Subcutaneous abdominal adipose tissue (tissue), 5 donors: ENCODE results near the gene TEX22.

Source experiments
- H3K27ac ChIP-seq: one replicate; pipeline ENCODE4 v1.7.0; 2013; ENCODE audit warnings: low read depth, mild to moderate bottlenecking, inconsistent platforms, low read length, moderate library complexity
- H3K27me3 ChIP-seq, 5 donors: one replicate each; pipeline ENCODE4 v1.7.0; 2013; ENCODE audit warnings: low read length in 5 of 5, inconsistent platforms in 1 of 5; ENCODE audit not compliant: control insufficient read depth in 5 of 5, insufficient read depth in 4 of 5
- H3K36me3 ChIP-seq, 5 donors: one replicate each; pipeline ENCODE4 v1.7.0; 2013; ENCODE audit warnings: low read length in 5 of 5; ENCODE audit not compliant: control insufficient read depth in 5 of 5, insufficient read depth in 5 of 5
- H3K4me1 ChIP-seq, 5 donors: one replicate each; pipeline ENCODE4 v1.7.0; 2013; ENCODE audit warnings: low read length in 5 of 5, mild to moderate bottlenecking in 3 of 5, moderate library complexity in 1 of 5; ENCODE audit not compliant: control insufficient read depth in 5 of 5, insufficient read depth in 5 of 5
- H3K4me3 ChIP-seq, 5 donors: one replicate each; pipeline ENCODE4 v1.7.0; 2013; ENCODE audit warnings: low read length in 5 of 5, low read depth in 1 of 5
- H3K9ac ChIP-seq, 5 donors: one replicate each; pipeline ENCODE4 v1.7.0; 2013; ENCODE audit warnings: low read length in 5 of 5, mild to moderate bottlenecking in 4 of 5, moderate library complexity in 3 of 5
- H3K9me3 ChIP-seq, 5 donors: one replicate each; pipeline ENCODE4 v1.7.0; 2013; ENCODE audit warnings: low read length in 5 of 5; ENCODE audit not compliant: control insufficient read depth in 5 of 5
- donor health status: healthy.
- donor health status: healthy.
- donor health status: healthy.
- donor health status: healthy.
- donor health status: healthy.

Gene TEX22

GRCh38 chr14:105412771-105413543 lies 14.6 kb downstream of the TEX22 start:
- no peak overlapping the region for H3K4me3 ChIP-seq
- no peaks in the 10 kb centered on the region for H3K36me3 ChIP-seq
- peaks cover 0 to 34% (median 29%) of the 10 kb centered on the region in 5 donors for H3K4me1 ChIP-seq
- H3K9me3 ChIP-seq, result no peaks in the 10 kb centered on the region
- no peak overlapping the region for H3K27ac ChIP-seq
- H3K9ac ChIP-seq, result no peak overlapping the region
- H3K27me3 ChIP-seq, result peaks cover 0 to 20% (median 10%) of the 10 kb centered on the region in 5 donors

GRCh38 chr14:105413544-105413886 lies 15.2 kb downstream of the TEX22 start:
- H3K4me3 ChIP-seq, result no peak overlapping the region
- no peaks in the 10 kb centered on the region for H3K9me3 ChIP-seq
- H3K27ac ChIP-seq, result no peak overlapping the region
- peaks cover 0 to 34% (median 29%) of the 10 kb centered on the region in 5 donors for H3K4me1 ChIP-seq
- peaks cover 0 to 20% (median 10%) of the 10 kb centered on the region in 5 donors for H3K27me3 ChIP-seq
- H3K36me3 ChIP-seq, result no peaks in the 10 kb centered on the region
- no peak overlapping the region for H3K9ac ChIP-seq

- Histone ChIP-seq H3K27ac (no peak overlapping the region), H3K4me3 (peak overlapping the region; percentile 19 to 58 (median 53)), H3K27me3 (peaks cover 0 to 20% (median 10%) of the 10 kb centered on the region in 5 donors), H3K9ac (peak overlapping the region in 3 of 5 donors; percentile 33 to 46 (median 44)), H3K9me3 (no peaks in the 10 kb centered on the region), H3K4me1 (peaks cover 0 to 44% (median 37%) of the 10 kb centered on the region in 5 donors), H3K36me3 (no peaks in the 10 kb centered on the region)
Measured at GRCh38 chr14:105414456-105415371, 16.4 kb downstream of the TEX22 start.

GRCh38 chr14:105415481-105416428 lies 17.4 kb downstream of the TEX22 start:
- Histone ChIP-seq H3K27ac (no peak overlapping the region), H3K4me1 (peaks cover 0 to 47% (median 40%) of the 10 kb centered on the region in 5 donors), H3K9me3 (no peaks in the 10 kb centered on the region), H3K4me3 (peak overlapping the region; percentile 19 to 58 (median 53)), H3K36me3 (no peaks in the 10 kb centered on the region), H3K9ac (peak overlapping the region in 3 of 5 donors; percentile 33 to 46 (median 43)), H3K27me3 (peaks cover 0 to 16% (median 7%) of the 10 kb centered on the region in 5 donors)

- Histone ChIP-seq H3K9ac (no peak overlapping the region), H3K36me3 (no peaks in the 10 kb centered on the region), H3K27ac (no peak overlapping the region), H3K4me1 (peaks cover 1 to 49% (median 42%) of the 10 kb centered on the region in 5 donors), H3K4me3 (no peak overlapping the region), H3K9me3 (no peaks in the 10 kb centered on the region), H3K27me3 (peaks cover 0 to 13% (median 2%) of the 10 kb centered on the region in 5 donors)
Measured at GRCh38 chr14:105416671-105417070, 18.3 kb downstream of the TEX22 start.

GRCh38 chr14:105417690-105418121 lies 19.4 kb downstream of the TEX22 start:
- Histone ChIP-seq H3K4me3 (no peak overlapping the region), H3K9ac (no peak overlapping the region), H3K36me3 (no peaks in the 10 kb centered on the region), H3K9me3 (no peaks in the 10 kb centered on the region), H3K27me3 (peaks cover 0 to 7% (median 2%) of the 10 kb centered on the region in 5 donors), H3K4me1 (peaks cover 1 to 56% (median 46%) of the 10 kb centered on the region in 5 donors), H3K27ac (no peak overlapping the region)

- H3K4me1 ChIP-seq, result peaks cover 1 to 52% (median 44%) of the 10 kb centered on the region in 5 donors
- H3K4me3 ChIP-seq, result peak overlapping the region in 4 of 5 donors; percentile 69 to 93 (median 80)
- H3K9ac ChIP-seq, result peak overlapping the region; percentile 87 to 96 (median 91)
- peaks cover 0 to under 1% (median 0%) of the 10 kb centered on the region in 5 donors for H3K27me3 ChIP-seq
- H3K9me3 ChIP-seq, result no peaks in the 10 kb centered on the region
- no peak overlapping the region for H3K27ac ChIP-seq
- no peaks in the 10 kb centered on the region for H3K36me3 ChIP-seq
Measured at GRCh38 chr14:105418269-105419194, 20.2 kb downstream of the TEX22 start.

GRCh38 chr14:105419195-105420091 lies 21.1 kb downstream of the TEX22 start, which contains the start of gene MTA1:
Gene MTA1 (plus strand): TSS chr14:105419827. CDS start chr14:105420036, 209 bp downstream.
- H3K9ac ChIP-seq, result peak within 1 kb of the TSS; percentile 87 to 96 (median 91)
- peaks cover 0 to 2% (median 0%) of the 10 kb centered on the region in 5 donors for H3K36me3 ChIP-seq
- peaks cover 1 to 44% (median 38%) of the 10 kb centered on the region in 5 donors for H3K4me1 ChIP-seq
- peak within 1 kb of the TSS; percentile 62 for H3K27ac ChIP-seq
- H3K27me3 ChIP-seq, result no peaks in the 10 kb centered on the region
- peak within 1 kb of the TSS; percentile 69 to 93 (median 77) for H3K4me3 ChIP-seq
- H3K9me3 ChIP-seq, result no peaks in the 10 kb centered on the region
